Hippocampal formation (tissue), 2 donors: ENCODE data around the gene OSBPL10.
"Not testable (repeated sequence)": the region's sequence is repeated elsewhere in the genome, so short reads cannot be mapped to it uniquely, and the experiment has no call there.

Experiments used
- DNase-seq, 2 donors: peaks; one replicate each; lab custom pipeline; 2025; lab: John Stamatoyannopoulos, UW

Gene OSBPL10

GRCh38 chr3:31890007-31890406 lies 91.1 kb downstream of the OSBPL10 start:
- no peak for DNase-seq

- no peak for DNase-seq
These were observed 95.8 kb downstream of the OSBPL10 start for GRCh38 chr3:31885235-31885634.

GRCh38 chr3:31884251-31884650 lies 96.8 kb downstream of the OSBPL10 start:
- DNase-seq = no peak

- DNase-seq = no peak
These were observed 98.2 kb downstream of the OSBPL10 start for GRCh38 chr3:31882895-31883294.

GRCh38 chr3:31882431-31882830 lies 98.6 kb downstream of the OSBPL10 start:
- no peak for DNase-seq

GRCh38 chr3:31880482-31881078 lies 100.5 kb downstream of the OSBPL10 start:
- no peak for DNase-seq

GRCh38 chr3:31880020-31880419 lies 101.0 kb downstream of the OSBPL10 start:
- no peak for DNase-seq

GRCh38 chr3:31879365-31879764 lies 101.7 kb downstream of the OSBPL10 start:
- no peak for DNase-seq

GRCh38 chr3:31878231-31878838 lies 102.7 kb downstream of the OSBPL10 start:
- no peak for DNase-seq

- peak in 1 of 2 donors; percentile 24 for DNase-seq
These were observed 104.7 kb downstream of the OSBPL10 start for GRCh38 chr3:31876331-31876730.

- DNase-seq = no peak
These were observed 105.6 kb downstream of the OSBPL10 start for GRCh38 chr3:31875437-31875836.

GRCh38 chr3:31873254-31873820 lies 107.7 kb downstream of the OSBPL10 start:
- DNase-seq = no peak

GRCh38 chr3:31871939-31872507 lies 109.0 kb downstream of the OSBPL10 start:
- no peak for DNase-seq

GRCh38 chr3:31870111-31870510 lies 111.0 kb downstream of the OSBPL10 start:
- DNase-seq = not testable (repeated sequence)

- DNase-seq = no peak
These were observed 112.8 kb downstream of the OSBPL10 start for GRCh38 chr3:31868236-31868635.

GRCh38 chr3:31862666-31863279 lies 118.3 kb downstream of the OSBPL10 start:
- DNase-seq = no peak

GRCh38 chr3:31861826-31862225 lies 119.2 kb downstream of the OSBPL10 start:
- no peak for DNase-seq

- not testable (repeated sequence) for DNase-seq
These were observed 120.4 kb downstream of the OSBPL10 start for GRCh38 chr3:31860642-31861041.

- DNase-seq = no peak
These were observed 121.8 kb downstream of the OSBPL10 start for GRCh38 chr3:31859245-31859644.

GRCh38 chr3:31858439-31858838 lies 122.6 kb downstream of the OSBPL10 start:
- no peak for DNase-seq

GRCh38 chr3:31853580-31853979 lies 127.5 kb downstream of the OSBPL10 start:
- no peak for DNase-seq

GRCh38 chr3:31851278-31851677 lies 129.8 kb downstream of the OSBPL10 start:
- DNase-seq = no peak

- no peak for DNase-seq
These were observed 132.2 kb downstream of the OSBPL10 start for GRCh38 chr3:31848911-31849310.
